NCI-H2081 (cell line): ENCODE measurements around the gene LRRC75B.
A peak's percentile ranks its signal among the peaks of the same experiment; 100 is the strongest.

Experiments used
- DNase-seq, 2 experiments: peaks; one replicate each; lab custom pipeline; 2025; lab: John Stamatoyannopoulos, UW

Gene LRRC75B

GRCh38 chr22:24587251-24587650 is 5.6 kb downstream of the LRRC75B start:
- no peak for DNase-seq

- no peak for DNase-seq
These were observed 6.8 kb downstream of the LRRC75B start for GRCh38 chr22:24585927-24586546.

GRCh38 chr22:24585461-24585860 is 7.4 kb downstream of the LRRC75B start:
- DNase-seq, result no peak

- DNase-seq, result no peak
These were observed 7.9 kb downstream of the LRRC75B start for GRCh38 chr22:24584871-24585411.

- no peak for DNase-seq
These were observed 8.6 kb downstream of the LRRC75B start for GRCh38 chr22:24584166-24584790.

- DNase-seq, result peak; percentile 37 to 70
These were observed 9.4 kb downstream of the LRRC75B start for GRCh38 chr22:24583221-24584165.

GRCh38 chr22:24582056-24582814 is 10.6 kb downstream of the LRRC75B start:
- DNase-seq, result no peak

GRCh38 chr22:24580276-24580675 is 12.6 kb downstream of the LRRC75B start:
- DNase-seq, result no peak

GRCh38 chr22:24579258-24579601 is 13.6 kb downstream of the LRRC75B start:
- DNase-seq, result no peak

- DNase-seq, result no peak
These were observed 14.3 kb downstream of the LRRC75B start for GRCh38 chr22:24578355-24579257.

- DNase-seq, result no peak
These were observed 16.1 kb downstream of the LRRC75B start for GRCh38 chr22:24576778-24577177.

- DNase-seq, result no peak
These were observed 21.6 kb downstream of the LRRC75B start for GRCh38 chr22:24571266-24571665.

- DNase-seq, result no peak
These were observed 25.2 kb downstream of the LRRC75B start for GRCh38 chr22:24567668-24568067.

- no peak for DNase-seq
These were observed 25.9 kb downstream of the LRRC75B start for GRCh38 chr22:24566899-24567511.

GRCh38 chr22:24565077-24565476 is 27.8 kb downstream of the LRRC75B start:
- no peak for DNase-seq

GRCh38 chr22:24564376-24565058 is 28.4 kb downstream of the LRRC75B start:
- DNase-seq, result no peak

GRCh38 chr22:24563246-24563645 is 29.6 kb downstream of the LRRC75B start:
- DNase-seq, result no peak

- DNase-seq, result no peak
These were observed 33.4 kb downstream of the LRRC75B start for GRCh38 chr22:24559471-24559870.

GRCh38 chr22:24555165-24556039 is 37.5 kb downstream of the LRRC75B start, which contains the start of gene SNRPD3:
Gene SNRPD3, plus strand, starts transcription at chr22:24555999. Its CDS starts 1,676 bp downstream, at chr22:24557675.
- peak; percentile 94 to 96 for DNase-seq
